ENCODE data around the gene PHACTR1. TPM values are rescaled to one million over a fixed set of nuclear protein-coding genes. Genes with fewer than 3 reads are reported as not detected.

Gene PHACTR1
- total RNA-seq, 2 experiments from 2014 or later: 1.3 to 2.3 TPM

GRCh38 chr6:13194852-13195251 is 478.3 kb downstream of the PHACTR1 start:
- H3K36me3 Mint-ChIP-seq (ENCODE audit: low read depth): no peaks in the 10 kb centered on the region
- peaks cover 5% of the 10 kb centered on the region for H3K27me3 Mint-ChIP-seq
- Histone ChIP-seq H3K9me3 (ENCODE audit: control insufficient read depth in 1 of 2, insufficient read depth in 1 of 2, low read length in 2 of 2) (no peaks in the 10 kb centered on the region), H3K36me3 (ENCODE audit: insufficient read depth, low read length) (no peaks in the 10 kb centered on the region), H3K27ac (ENCODE audit: low read depth in 1 of 2, low read length in 2 of 2) (no peak overlapping the region), H3K4me1 (ENCODE audit: insufficient read depth, low read length) (no peaks in the 10 kb centered on the region), H3K27me3 (ENCODE audit: control insufficient read depth in 1 of 2, insufficient read depth in 2 of 2, low read length in 2 of 2) (no peaks in the 10 kb centered on the region), H3K4me3 (ENCODE audit: low read length) (no peak overlapping the region)
- TF ChIP-seq CTCF (IDR thresholded peaks at IDR 0.05): peak; percentile 11
- ATAC-seq (ENCODE audit: poor library complexity) (no peak), DNase-seq (peak in 4 of 14 experiments; percentile 4 to 48 (median 28))
- no peaks in the 10 kb centered on the region for H3K4me1 Mint-ChIP-seq (ENCODE audit: low read depth)
- no peaks in the 10 kb centered on the region for H3K9me3 Mint-ChIP-seq
- ChIA-PET POLR2A (no interaction called here), CTCF (no interaction called here)
- H3K27ac Mint-ChIP-seq: no peak overlapping the region
- intact Hi-C loops (cut with DNase I, micrococcal nuclease): loop anchor here (5.0 to 10.0 kb wide), 2 partner anchors 137 to 650 kb away; no protein-coding TSS in a partner anchor
- no peak overlapping the region for H3K4me3 Mint-ChIP-seq

- Histone ChIP-seq H3K36me3 (ENCODE audit: insufficient read depth, low read length) (no peaks in the 10 kb centered on the region), H3K27ac (ENCODE audit: low read depth in 1 of 2, low read length in 2 of 2) (no peak overlapping the region), H3K27me3 (ENCODE audit: control insufficient read depth in 1 of 2, insufficient read depth in 2 of 2, low read length in 2 of 2) (no peaks in the 10 kb centered on the region), H3K9me3 (ENCODE audit: control insufficient read depth in 1 of 2, insufficient read depth in 1 of 2, low read length in 2 of 2) (no peaks in the 10 kb centered on the region), H3K4me1 (ENCODE audit: insufficient read depth, low read length) (no peaks in the 10 kb centered on the region), H3K4me3 (ENCODE audit: low read length) (no peak overlapping the region)
- Mint-ChIP-seq H3K36me3 (ENCODE audit: low read depth) (no peaks in the 10 kb centered on the region), H3K4me3 (no peak overlapping the region), H3K9me3 (no peaks in the 10 kb centered on the region), H3K4me1 (ENCODE audit: low read depth) (no peaks in the 10 kb centered on the region), H3K27ac (no peak overlapping the region), H3K27me3 (peaks cover 5% of the 10 kb centered on the region)
- ATAC-seq (ENCODE audit: poor library complexity): no peak
- CTCF ChIA-PET: no interaction called here
- DNase-seq: no peak
- POLR2A ChIA-PET: no interaction called here
- TF ChIP-seq CTCF (IDR thresholded peaks at IDR 0.05): no peak
- intact Hi-C loops (cut with DNase I, micrococcal nuclease): loop anchor here (5.0 to 10.0 kb wide), 2 partner anchors 136 to 651 kb away; no protein-coding TSS in a partner anchor
Measured at GRCh38 chr6:13195803-13196202, 479.2 kb downstream of the PHACTR1 start.

GRCh38 chr6:13198168-13198567 is 481.6 kb downstream of the PHACTR1 start:
- no peak overlapping the region for H3K27ac ChIP-seq (ENCODE audit: low read depth in 1 of 2, low read length in 2 of 2)
- ATAC-seq (ENCODE audit: poor library complexity) (no peak), DNase-seq (no peak)
- no peaks in the 10 kb centered on the region for H3K9me3 Mint-ChIP-seq
- H3K27ac Mint-ChIP-seq: no peak overlapping the region
- TF ChIP-seq CTCF (IDR thresholded peaks at IDR 0.05): no peak
- ChIA-PET CTCF (no interaction called here), POLR2A (no interaction called here)
- H3K4me1 Mint-ChIP-seq (ENCODE audit: low read depth): no peaks in the 10 kb centered on the region
- no peaks in the 10 kb centered on the region for H3K9me3 ChIP-seq (ENCODE audit: control insufficient read depth in 1 of 2, insufficient read depth in 1 of 2, low read length in 2 of 2)
- intact Hi-C loops (cut with DNase I, micrococcal nuclease): loop anchor here (5.0 to 10.0 kb wide), 2 partner anchors 134 to 653 kb away; no protein-coding TSS in a partner anchor
- H3K4me1 ChIP-seq (ENCODE audit: insufficient read depth, low read length): no peaks in the 10 kb centered on the region
- H3K36me3 Mint-ChIP-seq (ENCODE audit: low read depth): no peaks in the 10 kb centered on the region
- peaks cover 5% of the 10 kb centered on the region for H3K27me3 Mint-ChIP-seq
- no peak overlapping the region for H3K4me3 Mint-ChIP-seq
- H3K4me3 ChIP-seq (ENCODE audit: low read length): no peak overlapping the region
- H3K36me3 ChIP-seq (ENCODE audit: insufficient read depth, low read length): no peaks in the 10 kb centered on the region
- no peaks in the 10 kb centered on the region for H3K27me3 ChIP-seq (ENCODE audit: control insufficient read depth in 1 of 2, insufficient read depth in 2 of 2, low read length in 2 of 2)

Measured in CD4-positive, alpha-beta T cell (primary cell).